ENCODE results near the gene KRT27.

Gene KRT27

DNA sequence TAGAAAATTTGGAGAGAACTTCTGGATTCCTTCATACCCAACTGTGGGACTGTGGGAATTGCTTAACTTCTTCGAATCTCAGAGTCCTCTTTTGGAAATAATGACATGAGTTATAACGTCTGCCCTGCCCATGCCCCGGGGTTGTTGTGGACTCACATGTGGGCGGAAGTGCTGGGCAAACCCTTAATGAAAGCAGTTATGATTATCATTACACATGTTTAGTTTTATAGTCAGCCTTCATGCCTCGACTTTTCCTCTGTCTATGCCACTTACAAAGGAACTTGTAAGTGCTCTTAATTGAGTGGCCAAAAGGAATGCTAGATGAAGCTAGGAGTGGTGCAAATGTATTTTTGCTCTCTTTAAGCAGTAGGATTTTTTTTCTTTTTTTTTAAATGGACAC is 3.9 kb downstream of the KRT27 start:
- Histone ChIP-seq H3K27ac (0 out of 2 replicates have a peak overlapping the region, but pooled peaks have one; percentile 10), H3K9me3 (ENCODE audit: low read depth, low read length) (no peaks in the 10 kb centered on the region), H3K9ac (ENCODE audit: insufficient read length) (peak overlapping the region; percentile 5), H3K4me3 (peak overlapping the region; percentile 68), H3K36me3 (ENCODE audit: insufficient read depth, low read length) (no peaks in the 10 kb centered on the region)
- no peak for DNase-seq (ENCODE audit: low read depth, low spot score)
- TF ChIP-seq POLR2AphosphoS5 (IDR thresholded peaks at IDR 0.05; ENCODE audit: borderline replicate concordance, low read depth, low read length) (no peak), FOXP2 (optimal IDR thresholded peaks at IDR 0.05; ENCODE audit: control extremely low read depth, extremely low read length, insufficient read depth) (no peak), EZH2 (IDR thresholded peaks at IDR 0.05) (no peak)

DNA sequence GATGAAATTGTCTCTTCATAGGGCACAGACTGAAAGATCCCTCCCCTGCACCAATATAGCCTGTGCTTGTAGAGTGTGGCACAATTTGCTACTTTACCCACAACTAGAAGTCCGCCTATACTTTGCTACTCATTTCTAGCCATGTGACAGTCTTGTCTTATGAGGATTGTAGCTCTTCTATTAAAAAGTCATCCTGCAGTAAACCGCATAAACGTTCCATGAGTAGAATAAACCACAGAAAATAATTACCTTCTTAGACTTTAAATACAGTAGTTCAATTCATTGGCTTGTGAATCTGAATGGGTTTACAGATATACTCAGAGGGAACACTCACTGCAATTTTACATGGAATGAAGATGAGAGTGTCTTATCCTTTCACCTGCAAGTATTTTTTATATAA is 4.4 kb downstream of the KRT27 start:
- Histone ChIP-seq H3K9me3 (ENCODE audit: low read depth, low read length) (no peaks in the 10 kb centered on the region), H3K36me3 (ENCODE audit: insufficient read depth, low read length) (no peaks in the 10 kb centered on the region), H3K27ac (no peak overlapping the region), H3K9ac (ENCODE audit: insufficient read length) (no peak overlapping the region), H3K4me3 (peak overlapping the region; percentile 68; the same call in 1 of the 2 replicates)
- TF ChIP-seq FOXP2 (optimal IDR thresholded peaks at IDR 0.05; ENCODE audit: control extremely low read depth, extremely low read length, insufficient read depth) (no peak), POLR2AphosphoS5 (IDR thresholded peaks at IDR 0.05; ENCODE audit: borderline replicate concordance, low read depth, low read length) (no peak), EZH2 (IDR thresholded peaks at IDR 0.05) (no peak)
- DNase-seq (ENCODE audit: low read depth, low spot score), result no peak

DNA sequence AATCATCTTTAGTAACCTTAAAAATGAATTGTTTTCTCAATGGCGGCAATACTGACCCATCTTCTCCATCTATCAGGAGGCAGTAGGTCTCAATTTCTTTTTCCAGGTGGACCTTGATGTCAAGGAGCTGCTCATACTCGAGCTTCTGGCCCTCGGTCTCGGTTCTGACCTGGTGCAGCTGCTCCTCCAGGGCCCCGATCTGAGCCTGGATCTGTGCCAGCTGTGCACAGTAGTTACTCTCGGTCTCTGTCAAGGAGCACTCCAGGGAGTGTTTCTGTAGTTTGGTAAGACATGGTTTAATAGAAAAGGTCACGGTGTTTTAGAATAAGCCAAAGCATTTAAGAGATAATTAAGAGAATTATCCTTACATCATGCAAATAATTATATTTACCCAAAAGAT is 4.9 kb downstream of the KRT27 start:
- TF ChIP-seq POLR2AphosphoS5 (IDR thresholded peaks at IDR 0.05; ENCODE audit: borderline replicate concordance, low read depth, low read length) (no peak), EZH2 (IDR thresholded peaks at IDR 0.05) (no peak), FOXP2 (optimal IDR thresholded peaks at IDR 0.05; ENCODE audit: control extremely low read depth, extremely low read length, insufficient read depth) (no peak)
- no peaks in the 10 kb centered on the region for H3K9me3 ChIP-seq (ENCODE audit: low read depth, low read length)
- no peak for DNase-seq (ENCODE audit: low read depth, low spot score)
- no peak overlapping the region for H3K27ac ChIP-seq
- no peak overlapping the region for H3K9ac ChIP-seq (ENCODE audit: insufficient read length)
- H3K4me3 ChIP-seq, result no peak overlapping the region
- no peaks in the 10 kb centered on the region for H3K36me3 ChIP-seq (ENCODE audit: insufficient read depth, low read length)

DNA sequence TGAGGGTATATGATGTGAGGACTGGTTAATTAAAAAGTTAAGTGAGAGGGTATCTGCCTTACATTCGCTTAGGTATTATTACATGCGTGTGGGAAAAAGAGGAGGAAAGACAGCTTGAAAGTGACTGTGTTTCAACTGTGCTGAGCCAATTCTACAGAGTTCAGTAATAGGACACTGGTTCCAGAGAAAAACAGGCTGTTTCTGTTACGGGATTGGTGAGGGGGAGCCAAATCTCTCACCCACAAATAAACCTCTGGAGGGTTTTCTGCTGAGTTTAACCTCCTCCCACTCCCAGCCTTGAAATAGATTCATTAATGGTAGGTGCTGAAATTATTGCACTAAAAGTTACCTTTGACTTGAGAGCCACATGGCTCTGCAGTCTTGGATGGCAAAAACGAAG is 6.4 kb downstream of the KRT27 start:
- Histone ChIP-seq H3K36me3 (ENCODE audit: insufficient read depth, low read length) (no peaks in the 10 kb centered on the region), H3K9ac (ENCODE audit: insufficient read length) (no peak overlapping the region), H3K4me3 (no peak overlapping the region), H3K27ac (no peak overlapping the region), H3K9me3 (ENCODE audit: low read depth, low read length) (no peaks in the 10 kb centered on the region)
- TF ChIP-seq FOXP2 (optimal IDR thresholded peaks at IDR 0.05; ENCODE audit: control extremely low read depth, extremely low read length, insufficient read depth), result no peak
- TF ChIP-seq POLR2AphosphoS5 (IDR thresholded peaks at IDR 0.05; ENCODE audit: borderline replicate concordance, low read depth, low read length), result no peak
- TF ChIP-seq EZH2 (IDR thresholded peaks at IDR 0.05), result no peak
- DNase-seq (ENCODE audit: low read depth, low spot score), result no peak

DNA sequence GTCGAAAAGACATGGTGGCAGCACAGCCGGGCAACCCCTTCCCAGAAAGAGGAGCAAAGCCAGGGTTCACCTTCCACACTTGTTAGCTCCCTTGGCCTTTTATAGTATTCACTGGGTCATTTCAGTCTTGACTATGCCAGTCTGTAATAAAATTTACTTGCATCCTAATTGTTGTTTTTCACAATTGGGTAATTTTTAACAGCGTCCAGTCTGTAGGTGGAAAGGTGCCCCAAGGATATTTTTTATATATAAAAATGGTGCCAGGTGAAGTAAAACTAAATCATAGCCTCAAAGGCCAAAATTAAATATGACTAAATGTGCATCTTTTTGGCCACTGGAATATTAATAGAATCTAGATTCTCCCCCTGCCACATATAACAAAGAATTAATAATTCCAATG is 10.2 kb downstream of the KRT27 start, which contains the start of gene KRT26:
TSS of gene KRT26 (minus strand) at position 101 of the 400 bp plus-strand sequence. CDS start at position 13, 88 bp downstream.
- no peaks in the 10 kb centered on the region for H3K36me3 ChIP-seq (ENCODE audit: insufficient read depth, low read length)
- H3K27ac ChIP-seq, result no peak within 1 kb of the TSS
- H3K9ac ChIP-seq (ENCODE audit: insufficient read length), result no peak within 1 kb of the TSS
- TF ChIP-seq FOXP2 (optimal IDR thresholded peaks at IDR 0.05; ENCODE audit: control extremely low read depth, extremely low read length, insufficient read depth) (no peak), POLR2AphosphoS5 (IDR thresholded peaks at IDR 0.05; ENCODE audit: borderline replicate concordance, low read depth, low read length) (no peak), EZH2 (IDR thresholded peaks at IDR 0.05) (no peak)
- H3K4me3 ChIP-seq, result no peak within 1 kb of the TSS
- H3K9me3 ChIP-seq (ENCODE audit: low read depth, low read length), result no peaks in the 10 kb centered on the region
- DNase-seq (ENCODE audit: low read depth, low spot score), result no peak

DNA sequence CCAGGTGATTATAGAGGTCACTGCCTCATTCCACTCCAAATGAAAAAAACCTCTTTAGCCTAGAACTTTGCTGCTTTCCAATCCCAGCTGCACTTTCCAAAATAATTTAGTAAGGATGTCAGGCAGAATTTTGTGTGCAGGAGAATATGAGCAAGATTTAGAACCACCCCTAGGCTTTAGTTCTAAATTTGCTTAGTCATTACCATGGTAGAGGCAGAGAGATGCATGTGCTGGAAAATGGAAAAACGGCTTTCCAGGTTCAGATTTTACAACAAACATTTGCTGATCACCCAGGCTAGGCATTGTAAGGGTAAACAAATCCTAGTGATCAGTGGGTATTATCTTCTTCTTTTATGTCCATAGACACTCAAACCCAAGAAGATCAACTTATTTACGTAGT is 16.7 kb downstream of the KRT27 start:
- Histone ChIP-seq H3K27ac (no peak overlapping the region), H3K9me3 (ENCODE audit: low read depth, low read length) (peaks cover 3% of the 10 kb centered on the region; the same call in 1 of the 2 replicates), H3K9ac (ENCODE audit: insufficient read length) (no peak overlapping the region), H3K36me3 (ENCODE audit: insufficient read depth, low read length) (no peaks in the 10 kb centered on the region), H3K4me3 (no peak overlapping the region)
- DNase-seq (ENCODE audit: low read depth, low spot score), result no peak
- TF ChIP-seq POLR2AphosphoS5 (IDR thresholded peaks at IDR 0.05; ENCODE audit: borderline replicate concordance, low read depth, low read length) (no peak), FOXP2 (optimal IDR thresholded peaks at IDR 0.05; ENCODE audit: control extremely low read depth, extremely low read length, insufficient read depth) (no peak), EZH2 (IDR thresholded peaks at IDR 0.05) (no peak)

DNA sequence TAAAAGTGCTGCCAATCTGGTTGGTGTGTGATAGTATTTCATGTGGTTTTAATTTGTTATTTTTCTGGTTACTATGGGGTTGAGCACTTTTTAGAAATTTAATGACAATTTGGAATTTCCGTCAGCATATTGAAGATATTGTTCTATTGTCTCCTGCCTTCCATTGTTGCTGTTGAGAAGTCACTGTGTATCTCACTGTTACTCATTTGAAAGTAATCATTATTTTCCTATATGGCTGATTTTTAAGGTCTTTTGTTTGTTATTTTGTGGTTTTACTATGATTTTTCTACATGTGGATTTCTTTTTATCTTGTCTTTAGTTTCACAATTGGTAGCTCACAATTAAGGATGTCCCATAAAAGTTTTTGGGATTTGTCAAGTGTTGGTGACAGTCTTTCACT is 18.6 kb downstream of the KRT27 start:
- Histone ChIP-seq H3K9ac (ENCODE audit: insufficient read length) (no peak overlapping the region), H3K27ac (no peak overlapping the region), H3K4me3 (no peak overlapping the region), H3K9me3 (ENCODE audit: low read depth, low read length) (peaks cover 9% of the 10 kb centered on the region; the same call in 1 of the 2 replicates), H3K36me3 (ENCODE audit: insufficient read depth, low read length) (no peaks in the 10 kb centered on the region)
- DNase-seq (ENCODE audit: low read depth, low spot score), result no peak
- no peak for TF ChIP-seq EZH2 (IDR thresholded peaks at IDR 0.05)

DNA sequence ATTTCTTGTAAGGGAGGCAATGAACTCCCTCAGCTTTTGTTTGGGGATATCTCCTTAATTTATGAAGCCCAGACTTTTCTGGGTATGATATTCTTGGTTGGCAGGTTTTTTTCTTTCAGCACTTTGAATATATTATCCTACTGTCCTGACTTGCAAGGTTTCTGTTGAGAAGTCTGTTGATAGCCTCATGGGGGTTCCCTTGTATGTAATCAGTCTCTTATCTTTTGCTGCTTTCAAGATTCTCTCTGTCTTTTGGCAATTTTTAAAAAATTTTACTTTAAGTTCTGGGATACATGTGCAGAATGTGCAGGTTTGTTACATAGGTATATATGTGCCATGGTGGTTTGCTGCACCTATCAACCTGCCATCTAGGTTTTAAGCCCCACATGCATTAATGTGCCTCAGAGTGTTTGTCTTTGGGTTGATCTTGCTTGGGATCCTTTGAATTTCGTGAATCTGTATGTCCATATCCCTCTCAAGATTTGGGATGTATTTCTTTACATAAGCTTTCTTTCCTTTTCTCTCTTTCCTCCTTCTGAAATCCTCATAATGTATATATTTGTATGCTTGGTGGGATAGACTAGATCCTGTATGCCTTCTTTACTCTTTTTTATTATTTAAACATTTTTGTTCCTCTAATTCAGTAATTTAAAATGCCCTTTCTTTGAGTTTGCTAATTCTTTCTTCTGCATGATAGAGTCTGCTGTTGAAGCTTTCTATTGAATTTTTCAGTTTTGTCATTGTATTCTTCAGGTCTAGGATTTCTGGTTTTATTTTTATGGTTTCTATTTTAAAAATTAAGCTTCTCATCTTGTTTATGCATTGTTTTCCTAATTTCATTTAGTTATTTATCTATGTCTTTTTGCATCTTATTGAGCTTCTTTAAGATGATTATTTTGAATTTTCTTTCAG is 22.0 kb downstream of the KRT27 start:
- Histone ChIP-seq H3K4me3 (no peak overlapping the region), H3K36me3 (ENCODE audit: insufficient read depth, low read length) (no peaks in the 10 kb centered on the region), H3K9ac (ENCODE audit: insufficient read length) (no peak overlapping the region), H3K9me3 (ENCODE audit: low read depth, low read length) (peaks cover 9% of the 10 kb centered on the region; the same call in 1 of the 2 replicates), H3K27ac (no peak overlapping the region)
- DNase-seq (ENCODE audit: low read depth, low spot score), result no peak
- TF ChIP-seq FOXP2 (optimal IDR thresholded peaks at IDR 0.05; ENCODE audit: control extremely low read depth, extremely low read length, insufficient read depth), result no peak
- no peak for TF ChIP-seq EZH2 (IDR thresholded peaks at IDR 0.05)
- TF ChIP-seq POLR2AphosphoS5 (IDR thresholded peaks at IDR 0.05; ENCODE audit: borderline replicate concordance, low read depth, low read length), result no peak

All from SK-N-MC (cell line).